BE2C (cell line): ENCODE results near the gene PGP.

Experiments
- DNase-seq: peaks from one replicate; pipeline ENCODE4 v3.0.0-alpha.2; 2020
- H3K27me3 ChIP-seq: fragments of 250-450 bp; sonication (Bioruptor Pico); 2 replicates; pipeline ENCODE4 v1.5.1; 2020; ENCODE audit warnings: mild to moderate bottlenecking
- H3K36me3 ChIP-seq: fragments of 250-450 bp; sonication (Bioruptor Pico); 2 replicates; pipeline ENCODE4 v1.5.1; 2020; ENCODE audit warnings: mild to moderate bottlenecking
- H3K4me1 ChIP-seq: fragments of 250-450 bp; sonication (Bioruptor Pico); 2 replicates; pipeline ENCODE4 v1.5.1; 2020
- H3K4me3 ChIP-seq: 2 replicates; pipeline ENCODE4 v1.5.1; 2011; ENCODE audit warnings: low read depth, low read length
- H3K9me3 ChIP-seq: fragments of 250-450 bp; sonication (Bioruptor Pico); 2 replicates; pipeline ENCODE4 v1.5.1; 2020
- CTCF ChIP-seq: IDR thresholded peaks from 2 replicates; pipeline ENCODE4 v1.5.1; 2012; ENCODE audit warnings: mild to moderate bottlenecking, low read depth, low read length

Gene PGP

GRCh38 chr16:2163211-2163881, 51.3 kb downstream of the PGP start:
- Histone ChIP-seq H3K9me3 (no peaks in the 10 kb centered on the region), H3K36me3 (peaks cover 46% of the 10 kb centered on the region), H3K27me3 (no peaks in the 10 kb centered on the region), H3K4me1 (peaks cover 14% of the 10 kb centered on the region), H3K4me3 (no peak overlapping the region)
- TF ChIP-seq CTCF, result no peak
- DNase-seq, result no peak

DNA sequence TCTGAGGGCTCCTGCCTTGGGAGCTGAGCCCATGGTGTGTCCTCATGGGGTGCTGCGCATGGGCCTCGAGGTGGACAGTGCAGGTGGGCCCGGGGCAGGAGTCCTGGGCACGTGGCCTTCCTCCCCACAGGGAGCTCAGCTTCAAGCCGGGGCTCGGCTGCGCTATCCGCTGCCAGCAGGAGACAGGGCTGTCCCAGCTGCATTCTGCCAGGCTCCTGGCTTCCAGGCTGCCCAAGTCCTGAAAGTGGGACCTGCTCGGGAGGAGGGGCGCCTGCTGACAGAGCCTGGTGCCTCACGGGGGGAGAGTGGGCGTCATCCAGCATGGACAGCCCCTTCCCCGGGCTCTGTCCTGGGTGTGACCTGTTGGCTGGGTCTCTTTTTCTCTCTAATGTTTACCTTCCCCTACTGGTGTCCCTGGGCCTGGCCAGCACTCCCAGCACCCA, 51.9 kb downstream of the PGP start:
- Histone ChIP-seq H3K4me3 (no peak overlapping the region), H3K36me3 (peaks cover 39% of the 10 kb centered on the region), H3K4me1 (peaks cover 14% of the 10 kb centered on the region), H3K27me3 (no peaks in the 10 kb centered on the region), H3K9me3 (no peaks in the 10 kb centered on the region)
- no peak for DNase-seq
- TF ChIP-seq CTCF, result no peak

DNA sequence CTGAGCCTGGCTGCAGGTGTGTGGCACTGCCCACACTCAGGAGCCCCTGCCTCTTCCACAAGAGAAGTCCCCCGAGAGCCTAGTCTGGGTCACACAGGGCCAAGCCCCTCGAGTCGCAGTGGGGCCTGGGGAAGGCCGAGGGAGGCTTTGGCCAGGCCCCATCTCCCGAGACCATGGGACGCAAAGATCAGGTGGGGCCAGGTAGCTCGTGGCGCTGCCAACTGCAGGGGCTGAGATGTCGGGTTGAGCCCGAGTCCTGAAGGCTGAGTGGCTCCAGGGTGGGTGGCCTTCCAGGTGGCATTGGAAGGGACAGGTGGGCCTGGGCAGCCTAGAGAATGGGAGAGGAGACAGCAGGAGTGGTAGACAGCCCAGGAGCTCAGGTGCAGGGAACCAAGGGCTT, 52.7 kb downstream of the PGP start:
- no peak for DNase-seq
- H3K4me3 ChIP-seq, result no peak overlapping the region
- TF ChIP-seq CTCF, result no peak
- H3K27me3 ChIP-seq, result no peaks in the 10 kb centered on the region
- no peaks in the 10 kb centered on the region for H3K9me3 ChIP-seq
- peaks cover 31% of the 10 kb centered on the region for H3K36me3 ChIP-seq
- peaks cover 14% of the 10 kb centered on the region for H3K4me1 ChIP-seq
